CD4-positive, alpha-beta memory T cell (primary cell): Measurements from ENCODE around the gene ATP2B2. TPM values are rescaled to one million over a fixed set of nuclear protein-coding genes. Genes with fewer than 3 reads are reported as not detected.

Source experiments
- CTCF ChIA-PET: fragments of 350-600 bp; sonication (Branson Sonifier 250); formaldehyde crosslinking; loops from one replicate; lab custom pipeline; 2021; ENCODE audit warnings: inconsistent platforms; ENCODE audit not compliant: partially characterized antibody; lab: Charles Lee
- POLR2A ChIA-PET: fragments of 350-600 bp; sonication (Branson Sonifier 250); formaldehyde crosslinking; loops from one replicate; lab custom pipeline; 2021; ENCODE audit not compliant: partially characterized antibody; lab: Charles Lee
- DNase-seq, 5 donors: peaks; one replicate each; pipeline versions ENCODE4 v3.0.0 to v3.0.0-alpha.2; 2020 to 2022; ENCODE audit warnings: mixed read lengths in 1 of 5
- H3K27ac ChIP-seq: one replicate; pipeline ENCODE4 v1.7.0; 2013; ENCODE audit warnings: low read depth, low read length
- H3K27me3 ChIP-seq: 2 replicates; pipeline ENCODE4 v1.7.0; 2013; ENCODE audit warnings: mild to moderate bottlenecking, low read length, moderate library complexity; ENCODE audit not compliant: insufficient read depth
- H3K36me3 ChIP-seq: 2 replicates; pipeline ENCODE4 v1.7.0; 2013; ENCODE audit warnings: mild to moderate bottlenecking, low read length, moderate library complexity; ENCODE audit not compliant: insufficient read depth
- H3K4me1 ChIP-seq: 2 replicates; pipeline ENCODE4 v1.7.0; 2013; ENCODE audit warnings: mild to moderate bottlenecking, low read length, moderate library complexity; ENCODE audit not compliant: insufficient read depth
- H3K4me3 ChIP-seq, 2 donors: one replicate each; pipeline ENCODE4 v1.7.0; 2013; ENCODE audit warnings: low read length in 2 of 2, mild to moderate bottlenecking in 1 of 2
- H3K9me3 ChIP-seq, 2 donors: one replicate each; pipeline ENCODE4 v1.7.0; 2013; ENCODE audit warnings: low read length in 2 of 2, control low read depth in 1 of 2; ENCODE audit not compliant: control insufficient read depth in 1 of 2
- H3K27ac Mint-ChIP-seq, 7 donors: one replicate each; pipeline ENCODE4 v1.8.0; 2020 to 2021; ENCODE audit warnings: mixed read lengths in 7 of 7, mild to moderate bottlenecking in 6 of 7, inconsistent platforms in 3 of 7, moderate library complexity in 3 of 7
- H3K27me3 Mint-ChIP-seq, 2 donors: one replicate each; pipeline ENCODE4 v1.8.0; 2020 to 2021; ENCODE audit warnings: mixed read lengths in 2 of 2
- H3K36me3 Mint-ChIP-seq, 2 donors: one replicate each; pipeline ENCODE4 v1.8.0; 2020 to 2021; ENCODE audit warnings: mixed read lengths in 2 of 2, inconsistent platforms in 1 of 2, mild to moderate bottlenecking in 1 of 2
- H3K4me1 Mint-ChIP-seq, 4 donors: one replicate each; pipeline ENCODE4 v1.8.0; 2020 to 2021; ENCODE audit warnings: mixed read lengths in 4 of 4, mild to moderate bottlenecking in 1 of 4
- H3K4me3 Mint-ChIP-seq, 8 donors: one replicate each; pipeline ENCODE4 v1.8.0; 2020 to 2021; ENCODE audit warnings: mixed read lengths in 8 of 8, mild to moderate bottlenecking in 7 of 8, moderate library complexity in 6 of 8, inconsistent platforms in 3 of 8
- H3K9me3 Mint-ChIP-seq, 8 donors: one replicate each; pipeline ENCODE4 v1.8.0; 2020 to 2021; ENCODE audit warnings: mixed read lengths in 8 of 8, mild to moderate bottlenecking in 5 of 8, inconsistent platforms in 3 of 8, moderate library complexity in 1 of 8
- intact Hi-C: fragments of 100-400 bp; cut with micrococcal nuclease; formaldehyde crosslinking; loops from one replicate; pipeline ENCODE4 v1.15.1; 2023
- polyA plus RNA-seq, 2 donors: library from polyadenylated mRNA; unstranded; fragments of 300-500 nt; fragmentation: Illumina TruSeq; gene quantifications; one replicate each; pipeline ENCODE4 v1.2.3, GENCODE V29; 2021
- total RNA-seq, 2 experiments: library from RNA; stranded (reverse); gene quantifications; one replicate each; pipeline ENCODE4 v1.2.3, GENCODE V29; 2021

Gene ATP2B2
- total and polyA plus RNA-seq, 4 experiments from 2014 or later = not detected

DNA sequence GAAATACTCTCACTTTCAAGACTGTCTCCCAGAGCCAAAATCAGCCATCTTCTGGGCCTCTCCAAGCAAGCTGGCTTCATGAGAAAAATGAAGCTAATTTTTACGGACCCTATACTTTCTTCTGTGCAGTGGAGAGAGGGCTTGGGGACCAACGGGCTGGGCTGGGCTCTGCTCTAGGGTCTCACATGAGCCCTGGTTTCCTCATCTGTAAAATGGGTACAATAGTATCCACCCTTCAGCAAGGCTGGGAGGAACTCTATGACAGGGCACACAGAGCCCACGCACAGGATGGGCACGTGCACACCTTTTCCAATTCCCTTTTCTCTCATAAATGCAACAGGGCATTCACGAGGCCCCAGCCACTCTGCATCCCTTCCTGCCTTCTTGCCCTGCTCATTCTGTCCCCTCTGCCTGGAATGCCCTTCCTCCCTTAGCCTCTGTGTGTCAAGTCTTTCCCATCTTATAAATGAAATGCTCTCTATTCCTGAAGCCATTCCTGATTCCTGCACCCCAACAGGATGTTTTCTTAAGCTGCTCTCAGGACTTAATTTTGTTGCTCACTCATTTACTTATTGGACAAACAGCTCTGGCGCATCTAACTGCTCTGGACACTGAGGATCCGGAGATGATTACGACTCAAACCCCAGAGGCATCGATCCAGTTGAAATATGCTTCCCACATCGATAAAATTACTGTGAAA, 151.6 kb downstream of the ATP2B2 start:
- no peaks in the 10 kb centered on the region for H3K9me3 ChIP-seq
- H3K27ac Mint-ChIP-seq = no peak overlapping the region
- no peaks in the 10 kb centered on the region for H3K27me3 ChIP-seq
- POLR2A ChIA-PET = no interaction called here
- no peaks in the 10 kb centered on the region for H3K36me3 Mint-ChIP-seq
- intact Hi-C loops = no loop called here
- no peak overlapping the region for H3K4me3 ChIP-seq
- H3K27me3 Mint-ChIP-seq = peaks cover 0 to 4% of the 10 kb centered on the region in 2 donors
- no peak overlapping the region for H3K4me3 Mint-ChIP-seq
- no peaks in the 10 kb centered on the region for H3K36me3 ChIP-seq
- no peaks in the 10 kb centered on the region for H3K9me3 Mint-ChIP-seq
- H3K4me1 Mint-ChIP-seq = peaks cover 0 to 9% (median 1%) of the 10 kb centered on the region in 4 donors
- H3K27ac ChIP-seq = no peak overlapping the region
- CTCF ChIA-PET = no interaction called here
- H3K4me1 ChIP-seq = peaks cover 7% of the 10 kb centered on the region
- no peak for DNase-seq

DNA sequence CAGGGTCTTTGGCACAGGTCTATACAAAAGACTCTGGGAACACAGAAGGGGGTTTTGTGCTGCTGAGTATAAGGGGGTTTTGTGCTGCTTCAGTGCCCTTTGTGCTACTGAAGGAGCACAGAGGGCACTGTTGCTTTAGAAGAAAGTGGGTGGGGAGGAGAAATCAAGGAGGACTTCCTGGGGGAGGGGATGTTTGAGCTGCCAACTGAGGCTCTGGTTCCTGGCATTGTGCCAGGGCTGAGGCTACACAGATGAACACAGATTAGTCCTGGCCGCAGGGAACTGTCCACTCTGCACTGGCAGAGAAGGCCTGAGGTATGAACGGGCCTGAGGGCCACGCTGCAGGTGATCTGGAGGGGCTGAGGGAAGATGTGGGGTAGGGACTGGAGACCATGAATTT, 152.2 kb downstream of the ATP2B2 start:
- H3K36me3 Mint-ChIP-seq = no peaks in the 10 kb centered on the region
- no peaks in the 10 kb centered on the region for H3K9me3 ChIP-seq
- H3K27me3 Mint-ChIP-seq = peaks cover 0 to 4% of the 10 kb centered on the region in 2 donors
- intact Hi-C loops = no loop called here
- H3K27me3 ChIP-seq = no peaks in the 10 kb centered on the region
- ChIA-PET CTCF (interaction anchor here (1.7 kb wide), 1 partner anchor 64 kb away, joined by 3 read pairs; no protein-coding TSS in a partner anchor), POLR2A (no interaction called here)
- H3K9me3 Mint-ChIP-seq = no peaks in the 10 kb centered on the region
- H3K27ac ChIP-seq = no peak overlapping the region
- H3K4me3 ChIP-seq = no peak overlapping the region
- no peak overlapping the region for H3K4me3 Mint-ChIP-seq
- no peak for DNase-seq
- H3K36me3 ChIP-seq = no peaks in the 10 kb centered on the region
- H3K27ac Mint-ChIP-seq = no peak overlapping the region
- H3K4me1 Mint-ChIP-seq = peaks cover 0 to 9% (median 1%) of the 10 kb centered on the region in 4 donors
- peaks cover 7% of the 10 kb centered on the region for H3K4me1 ChIP-seq

DNA sequence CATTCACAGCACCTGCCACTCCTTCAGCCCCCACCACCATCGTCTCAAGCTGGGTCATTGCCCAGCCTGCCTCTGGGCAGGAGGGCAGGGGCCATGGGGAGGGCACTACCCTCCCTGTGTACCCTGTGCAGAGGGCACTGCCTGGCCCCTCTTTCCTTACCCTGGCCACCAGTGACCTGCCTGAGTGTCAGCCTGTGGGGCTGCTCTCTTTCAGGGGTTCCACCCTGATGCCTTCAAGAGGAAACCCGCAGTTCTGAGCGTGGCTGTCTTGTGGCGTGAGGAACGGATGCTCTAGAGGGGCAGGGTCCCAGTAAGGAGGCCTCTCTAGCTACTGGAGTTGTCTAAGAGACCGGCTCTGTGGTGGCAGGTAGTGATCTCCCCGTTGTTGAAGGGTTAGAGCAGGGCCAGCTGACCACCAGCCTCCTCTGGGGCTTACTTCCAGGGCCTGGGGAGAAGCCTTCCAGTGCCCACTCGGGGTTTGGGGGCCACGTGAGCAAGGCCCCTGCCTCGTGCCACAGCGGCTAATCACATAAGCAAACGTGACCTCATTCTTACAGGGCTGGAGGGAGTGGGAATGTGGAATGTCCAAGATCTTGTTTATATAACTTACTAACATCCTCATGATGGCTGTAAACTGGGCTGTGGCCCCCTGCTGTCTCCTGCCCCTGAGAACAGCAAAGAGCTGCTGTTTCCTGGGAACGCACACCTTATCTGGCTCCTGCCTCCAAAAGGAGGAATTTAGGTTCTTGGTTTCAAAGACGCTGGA, 153.1 kb downstream of the ATP2B2 start:
- Mint-ChIP-seq H3K9me3 (no peaks in the 10 kb centered on the region), H3K27ac (no peak overlapping the region), H3K4me1 (peaks cover 0 to 9% (median 1%) of the 10 kb centered on the region in 4 donors), H3K27me3 (peaks cover 0 to 4% of the 10 kb centered on the region in 2 donors), H3K36me3 (no peaks in the 10 kb centered on the region), H3K4me3 (no peak overlapping the region)
- ChIA-PET CTCF (interaction anchor here (1.3 to 1.7 kb wide), 2 partner anchors 65 to 85 kb away, joined by 3 to 4 read pairs; no protein-coding TSS in a partner anchor), POLR2A (no interaction called here)
- Histone ChIP-seq H3K9me3 (no peaks in the 10 kb centered on the region), H3K4me3 (no peak overlapping the region), H3K36me3 (no peaks in the 10 kb centered on the region), H3K27me3 (no peaks in the 10 kb centered on the region), H3K27ac (no peak overlapping the region), H3K4me1 (peaks cover 7% of the 10 kb centered on the region)
- DNase-seq = no peak
- intact Hi-C loops = no loop called here

DNA sequence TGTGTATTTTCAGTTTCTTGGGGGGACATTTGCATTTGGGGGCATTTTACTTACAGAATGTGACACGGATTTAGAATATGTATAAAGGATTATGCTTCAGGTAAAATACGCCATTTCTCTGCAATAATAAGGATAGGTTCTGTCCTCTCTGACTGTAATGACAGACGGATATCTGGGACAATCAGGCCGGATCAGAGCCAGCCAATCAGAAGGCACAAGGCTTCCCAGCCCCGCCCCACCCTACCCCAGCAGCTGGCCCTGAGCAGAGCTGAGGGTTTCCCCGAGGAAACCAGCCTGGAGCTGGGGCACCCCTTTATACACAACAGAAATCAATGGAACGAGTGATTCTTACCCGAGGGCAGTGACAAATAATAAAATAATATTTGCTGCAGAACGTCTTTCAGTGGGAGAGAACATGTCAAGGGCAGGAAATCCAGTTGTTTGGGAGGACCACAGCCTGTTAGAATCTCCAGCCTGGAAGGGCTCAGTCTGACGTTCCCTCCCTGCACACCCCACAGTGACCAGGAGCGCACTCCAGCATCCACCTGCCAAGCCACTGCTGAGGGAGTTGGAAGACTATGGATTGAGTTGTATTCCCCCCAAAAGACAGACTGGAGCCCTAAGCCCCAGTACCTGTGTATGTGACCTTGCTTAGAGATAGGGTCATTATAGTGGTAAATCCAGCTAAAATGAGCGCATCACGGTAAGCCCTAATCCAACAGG, 154.2 kb downstream of the ATP2B2 start:
- ChIA-PET POLR2A (no interaction called here), CTCF (interaction anchor here (1.3 to 1.7 kb wide), 2 partner anchors 66 to 86 kb away, joined by 3 to 4 read pairs; no protein-coding TSS in a partner anchor)
- Mint-ChIP-seq H3K36me3 (no peaks in the 10 kb centered on the region), H3K27ac (no peak overlapping the region), H3K4me3 (no peak overlapping the region), H3K4me1 (peaks cover 0 to 9% (median 1%) of the 10 kb centered on the region in 4 donors), H3K9me3 (no peaks in the 10 kb centered on the region), H3K27me3 (peaks cover 0 to 4% of the 10 kb centered on the region in 2 donors)
- Histone ChIP-seq H3K27ac (no peak overlapping the region), H3K4me3 (no peak overlapping the region), H3K36me3 (no peaks in the 10 kb centered on the region), H3K9me3 (no peaks in the 10 kb centered on the region), H3K4me1 (peaks cover 7% of the 10 kb centered on the region), H3K27me3 (no peaks in the 10 kb centered on the region)
- no peak for DNase-seq
- intact Hi-C loops = no loop called here

DNA sequence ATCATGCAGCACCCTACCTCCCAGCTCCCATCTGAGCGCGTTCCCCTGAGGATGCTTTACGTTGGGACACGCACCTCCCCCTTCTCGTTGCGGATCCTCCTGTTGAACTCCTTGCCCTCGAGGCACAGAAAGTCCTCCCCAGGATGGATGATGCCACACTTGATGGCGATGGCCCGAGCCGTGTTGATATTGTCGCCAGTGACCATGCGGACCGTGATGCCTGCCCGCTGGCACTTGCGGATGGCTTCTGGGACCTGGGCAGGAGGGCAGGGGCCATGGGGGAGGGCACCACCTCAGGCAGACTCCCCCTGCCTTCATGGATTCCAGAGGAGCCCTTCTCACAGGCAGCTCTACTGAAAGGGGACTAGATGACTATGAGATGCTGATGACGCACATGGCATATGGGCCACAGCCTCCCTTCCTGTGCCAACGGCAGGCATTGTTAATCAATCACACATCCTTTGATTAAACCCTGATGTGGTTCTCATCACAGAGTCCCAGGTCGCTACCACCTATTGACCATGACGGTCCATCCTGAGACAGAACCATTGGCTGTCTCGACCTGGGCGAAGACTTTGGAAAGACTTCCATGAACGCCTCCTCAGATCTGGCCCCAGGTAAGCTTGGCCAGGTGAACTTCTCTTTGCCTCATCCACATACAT, 154.9 kb downstream of the ATP2B2 start:
- H3K4me1 Mint-ChIP-seq = peaks cover 0 to 9% (median 1%) of the 10 kb centered on the region in 4 donors
- intact Hi-C loops = no loop called here

DNA sequence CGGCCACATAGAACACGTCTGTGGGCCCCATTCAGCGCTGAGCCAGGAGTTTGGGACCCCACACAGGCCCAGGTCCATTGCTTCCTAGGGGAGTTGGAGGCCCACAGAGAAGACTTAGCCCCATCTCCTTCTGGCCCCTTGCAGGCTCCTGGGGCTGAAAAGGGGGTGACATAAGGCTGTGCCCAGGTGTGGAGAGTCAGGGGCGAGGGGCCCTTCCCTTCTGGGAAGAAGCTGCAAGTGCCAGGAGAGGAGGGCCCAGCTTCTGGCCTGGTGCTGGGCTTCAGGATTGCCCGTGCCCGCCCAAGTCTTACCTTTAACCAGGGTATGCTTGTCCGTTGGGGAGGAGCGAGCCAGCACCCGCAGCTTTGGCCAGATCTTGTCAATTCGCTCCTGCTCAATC, 155.6 kb downstream of the ATP2B2 start:
- no peaks in the 10 kb centered on the region for H3K27me3 ChIP-seq
- CTCF ChIA-PET = no interaction called here
- no peaks in the 10 kb centered on the region for H3K9me3 ChIP-seq
- no peaks in the 10 kb centered on the region for H3K36me3 Mint-ChIP-seq
- DNase-seq = no peak
- no peaks in the 10 kb centered on the region for H3K9me3 Mint-ChIP-seq
- H3K27ac ChIP-seq = no peak overlapping the region
- H3K36me3 ChIP-seq = no peaks in the 10 kb centered on the region
- H3K27me3 Mint-ChIP-seq = peaks cover 0 to 4% of the 10 kb centered on the region in 2 donors
- no peak overlapping the region for H3K4me3 ChIP-seq
- POLR2A ChIA-PET = no interaction called here
- H3K27ac Mint-ChIP-seq = no peak overlapping the region
- intact Hi-C loops = loop anchor here (10.0 kb wide), 1 partner anchor 255 kb away; no protein-coding TSS in a partner anchor
- H3K4me3 Mint-ChIP-seq = no peak overlapping the region
- peaks cover 7% of the 10 kb centered on the region for H3K4me1 ChIP-seq
- H3K4me1 Mint-ChIP-seq = peaks cover 0 to 9% (median 1%) of the 10 kb centered on the region in 4 donors

More for the DNA sequence above, 154.9 kb downstream of the ATP2B2 start:
- DNase-seq = no peak
- ChIA-PET POLR2A (no interaction called here), CTCF (no interaction called here)
- H3K4me3 ChIP-seq = no peak overlapping the region
- no peak overlapping the region for H3K27ac ChIP-seq
- no peaks in the 10 kb centered on the region for H3K9me3 ChIP-seq
- H3K27ac Mint-ChIP-seq = no peak overlapping the region
- no peaks in the 10 kb centered on the region for H3K36me3 Mint-ChIP-seq
- no peaks in the 10 kb centered on the region for H3K36me3 ChIP-seq
- H3K9me3 Mint-ChIP-seq = no peaks in the 10 kb centered on the region
- no peak overlapping the region for H3K4me3 Mint-ChIP-seq
- H3K27me3 ChIP-seq = no peaks in the 10 kb centered on the region
- H3K4me1 ChIP-seq = peaks cover 7% of the 10 kb centered on the region
- peaks cover 0 to 4% of the 10 kb centered on the region in 2 donors for H3K27me3 Mint-ChIP-seq
